Measurements from ENCODE around the gene REEP1. TPM values are rescaled to one million over a fixed set of nuclear protein-coding genes. Genes with fewer than 3 reads are reported as not detected.

REEP1 gene
- 10 to 100 TPM; 48.4 to 55.2 TPM for total RNA-seq
- long read RNA-seq, donor 1, transcript REEP1-201 (7 exons, 3,857 nt), result major isoform, 11 of 25 reads
- long read RNA-seq, donor 1, partial matches to known transcripts, result 2 of 25 reads
- long read RNA-seq, donor 1, other reads (novel, unspliced or antisense), result 12 of 25 reads
- long read RNA-seq, donor 2, transcript REEP1-201 (7 exons, 3,857 nt), result major isoform, 14 of 53 reads
- long read RNA-seq, donor 2, partial matches to known transcripts, result 4 of 53 reads
- long read RNA-seq, donor 2, other reads (novel, unspliced or antisense), result 35 of 53 reads

GRCh38 chr2:86337244-86337835 lies at the start of gene REEP1:
Gene REEP1, minus strand, starts transcription at chr2:86337626. Its CDS starts 116 bp downstream, at chr2:86337510.
- DNase-seq (ENCODE audit: low spot score), result no peak
- intact Hi-C loops (cut with DNase I), result loop anchor here in 1 of 2 donors (5.0 kb wide), 1 partner anchor 35 kb away; no protein-coding TSS in a partner anchor

- intact Hi-C loops (cut with DNase I), result no loop called here
- no peak for DNase-seq (ENCODE audit: low spot score)
Measured at GRCh38 chr2:86383844-86384243, 46.4 kb upstream of the REEP1 start.

- no peak for DNase-seq (ENCODE audit: low spot score)
- intact Hi-C loops (cut with DNase I), result no loop called here
Measured at GRCh38 chr2:86382698-86383097, 45.3 kb upstream of the REEP1 start.

- intact Hi-C loops (cut with DNase I), result no loop called here
Measured at GRCh38 chr2:86382108-86382507, 44.7 kb upstream of the REEP1 start.

GRCh38 chr2:86378469-86378868 lies 41.0 kb upstream of the REEP1 start:
- intact Hi-C loops (cut with DNase I), result no loop called here
- no peak for DNase-seq (ENCODE audit: low spot score)

More at GRCh38 chr2:86382108-86382507, 44.7 kb upstream of the REEP1 start:
- no peak for DNase-seq (ENCODE audit: low spot score)

- intact Hi-C loops (cut with DNase I), result no loop called here
- DNase-seq (ENCODE audit: low spot score), result no peak
Measured at GRCh38 chr2:86375623-86376022, 38.2 kb upstream of the REEP1 start.

- intact Hi-C loops (cut with DNase I), result no loop called here
- DNase-seq (ENCODE audit: low spot score), result no peak
Measured at GRCh38 chr2:86372641-86373502, 35.4 kb upstream of the REEP1 start.

GRCh38 chr2:86372133-86372532 lies 34.7 kb upstream of the REEP1 start:
- no peak for DNase-seq (ENCODE audit: low spot score)
- intact Hi-C loops (cut with DNase I), result no loop called here

GRCh38 chr2:86371527-86371926 lies 34.1 kb upstream of the REEP1 start:
- intact Hi-C loops (cut with DNase I), result no loop called here
- no peak for DNase-seq (ENCODE audit: low spot score)

- no peak for DNase-seq (ENCODE audit: low spot score)
- intact Hi-C loops (cut with DNase I), result no loop called here
Measured at GRCh38 chr2:86370579-86370978, 33.2 kb upstream of the REEP1 start.

GRCh38 chr2:86368161-86368824 lies 30.9 kb upstream of the REEP1 start:
- DNase-seq (ENCODE audit: low spot score), result no peak

GRCh38 chr2:86367499-86367777 lies 30.0 kb upstream of the REEP1 start:
- intact Hi-C loops (cut with DNase I), result loop anchor here in 1 of 2 donors (5.0 to 10.0 kb wide), 2 partner anchors 63 to 145 kb away; no protein-coding TSS in a partner anchor
- DNase-seq (ENCODE audit: low spot score), result no peak

More at GRCh38 chr2:86368161-86368824, 30.9 kb upstream of the REEP1 start:
- intact Hi-C loops (cut with DNase I), result loop anchor here (2.0 to 10.0 kb wide), 3 partner anchors 63 to 149 kb away; no protein-coding TSS in a partner anchor

- intact Hi-C loops (cut with DNase I), result loop anchor here in 1 of 2 donors (5.0 to 10.0 kb wide), 2 partner anchors 62 to 145 kb away; no protein-coding TSS in a partner anchor
- no peak for DNase-seq (ENCODE audit: low spot score)
Measured at GRCh38 chr2:86366651-86367498, 29.4 kb upstream of the REEP1 start.

- DNase-seq (ENCODE audit: low spot score), result no peak
- intact Hi-C loops (cut with DNase I), result loop anchor here in 1 of 2 donors (5.0 to 10.0 kb wide), 2 partner anchors 60 to 143 kb away; no protein-coding TSS in a partner anchor
Measured at GRCh38 chr2:86364894-86365293, 27.5 kb upstream of the REEP1 start.

- intact Hi-C loops (cut with DNase I), result loop anchor here in 1 of 2 donors (10.0 kb wide), 1 partner anchor 56 kb away; no protein-coding TSS in a partner anchor
- DNase-seq (ENCODE audit: low spot score), result no peak
Measured at GRCh38 chr2:86360776-86361175, 23.4 kb upstream of the REEP1 start.

- no peak for DNase-seq (ENCODE audit: low spot score)
- intact Hi-C loops (cut with DNase I), result no loop called here
Measured at GRCh38 chr2:86358957-86359356, 21.5 kb upstream of the REEP1 start.

GRCh38 chr2:86357392-86357963 lies 20.1 kb upstream of the REEP1 start:
- no peak for DNase-seq (ENCODE audit: low spot score)
- intact Hi-C loops (cut with DNase I), result no loop called here

GRCh38 chr2:86352727-86353221 lies 15.3 kb upstream of the REEP1 start:
- no peak for DNase-seq (ENCODE audit: low spot score)
- intact Hi-C loops (cut with DNase I), result no loop called here
